Measurements from ENCODE around the gene NPHP4. TPM values are rescaled to one million over a fixed set of nuclear protein-coding genes. Genes with fewer than 3 reads are reported as not detected.

Gene NPHP4
- total and polyA plus RNA-seq, 4 donors, result 1.7 to 5.6 (median 3.5) TPM

GRCh38 chr1:5971471-5972197 lies 20.6 kb downstream of the NPHP4 start:
- Histone ChIP-seq H3K27ac (ENCODE audit: low read depth in 1 of 2, low read length in 2 of 2) (no peak overlapping the region), H3K4me1 (ENCODE audit: control insufficient read depth in 4 of 4, insufficient read depth in 4 of 4, low read length in 3 of 4) (no peaks in the 10 kb centered on the region), H3K36me3 (ENCODE audit: control insufficient read depth in 4 of 4, insufficient read depth in 3 of 4, low read depth in 1 of 4, low read length in 3 of 4) (no peaks in the 10 kb centered on the region), H3K9me3 (ENCODE audit: control insufficient read depth in 4 of 4, low read length in 3 of 4) (no peaks in the 10 kb centered on the region), H3K9ac (ENCODE audit: low read depth in 1 of 2, low read length in 2 of 2) (no peak overlapping the region), H3K27me3 (ENCODE audit: control insufficient read depth in 4 of 4, insufficient read depth in 4 of 4, low read length in 3 of 4) (no peaks in the 10 kb centered on the region), H3K4me3 (ENCODE audit: low read depth in 1 of 3, low read length in 3 of 3) (no peak overlapping the region)
- 88% methylated on average over 22 of the region's 22 CpGs for WGBS
- DNase-seq (ENCODE audit: low spot score), result no peak
- TF ChIP-seq FOXA2 (IDR thresholded peaks at IDR 0.05), result no peak
- TF ChIP-seq REST (IDR thresholded peaks at IDR 0.05), result no peak
- TF ChIP-seq HNF4A (conservative IDR thresholded peaks at IDR 0.05), result no peak

- no peak for DNase-seq (ENCODE audit: low spot score)
- Histone ChIP-seq H3K4me1 (ENCODE audit: control insufficient read depth in 4 of 4, insufficient read depth in 4 of 4, low read length in 3 of 4) (no peaks in the 10 kb centered on the region), H3K36me3 (ENCODE audit: control insufficient read depth in 4 of 4, insufficient read depth in 3 of 4, low read depth in 1 of 4, low read length in 3 of 4) (no peaks in the 10 kb centered on the region), H3K27ac (ENCODE audit: low read depth in 1 of 2, low read length in 2 of 2) (no peak overlapping the region), H3K9me3 (ENCODE audit: control insufficient read depth in 4 of 4, low read length in 3 of 4) (no peaks in the 10 kb centered on the region), H3K4me3 (ENCODE audit: low read depth in 1 of 3, low read length in 3 of 3) (no peak overlapping the region), H3K27me3 (ENCODE audit: control insufficient read depth in 4 of 4, insufficient read depth in 4 of 4, low read length in 3 of 4) (no peaks in the 10 kb centered on the region), H3K9ac (ENCODE audit: low read depth in 1 of 2, low read length in 2 of 2) (no peak overlapping the region)
- 63% methylated on average over 13 of the region's 13 CpGs for WGBS
- no peak for TF ChIP-seq FOXA2 (IDR thresholded peaks at IDR 0.05)
- no peak for TF ChIP-seq HNF4G (IDR thresholded peaks at IDR 0.05)
These were observed 21.5 kb downstream of the NPHP4 start for GRCh38 chr1:5970610-5971273.

- no peak for DNase-seq (ENCODE audit: low spot score)
- TF ChIP-seq FOXA2 (IDR thresholded peaks at IDR 0.05), result no peak
- TF ChIP-seq ZBTB33 (IDR thresholded peaks at IDR 0.05), result no peak
- TF ChIP-seq REST (IDR thresholded peaks at IDR 0.05), result no peak
- no peak for TF ChIP-seq GABPA (IDR thresholded peaks at IDR 0.05 in 1 of 2, conservative IDR thresholded peaks at IDR 0.05 in 1 of 2)
- TF ChIP-seq RAD21 (IDR thresholded peaks at IDR 0.05), result no peak
- TF ChIP-seq SP1 (IDR thresholded peaks at IDR 0.05), result no peak
- no peak for TF ChIP-seq CTCF (IDR thresholded peaks at IDR 0.05; ENCODE audit: low read depth, low read length, missing input control)
- no peak for TF ChIP-seq NR2F2 (IDR thresholded peaks at IDR 0.05)
- 96% methylated on average over 10 of the region's 10 CpGs for WGBS
These were observed 23.1 kb downstream of the NPHP4 start for GRCh38 chr1:5969168-5969567.

More at GRCh38 chr1:5969168-5969567, 23.1 kb downstream of the NPHP4 start:
- no peak overlapping the region for H3K27ac ChIP-seq (ENCODE audit: low read depth in 1 of 2, low read length in 2 of 2)
- H3K4me3 ChIP-seq (ENCODE audit: low read depth in 1 of 3, low read length in 3 of 3), result no peak overlapping the region
- H3K4me1 ChIP-seq (ENCODE audit: control insufficient read depth in 4 of 4, insufficient read depth in 4 of 4, low read length in 3 of 4), result no peaks in the 10 kb centered on the region
- no peaks in the 10 kb centered on the region for H3K9me3 ChIP-seq (ENCODE audit: control insufficient read depth in 4 of 4, low read length in 3 of 4)
- no peaks in the 10 kb centered on the region for H3K27me3 ChIP-seq (ENCODE audit: control insufficient read depth in 4 of 4, insufficient read depth in 4 of 4, low read length in 3 of 4)
- H3K9ac ChIP-seq (ENCODE audit: low read depth in 1 of 2, low read length in 2 of 2), result no peak overlapping the region
- H3K36me3 ChIP-seq (ENCODE audit: control insufficient read depth in 4 of 4, insufficient read depth in 3 of 4, low read depth in 1 of 4, low read length in 3 of 4), result no peaks in the 10 kb centered on the region

Measured in liver (tissue), 9 donors.